Measurements from ENCODE around the gene OR10P1. TPM values are rescaled to one million over a fixed set of nuclear protein-coding genes. Genes with fewer than 3 reads are reported as not detected.

The OR10P1 gene
- total RNA-seq, 8 experiments from 2014 or later = 0.25 to 1.1 (median 0.45) TPM; not detected in 5

DNA sequence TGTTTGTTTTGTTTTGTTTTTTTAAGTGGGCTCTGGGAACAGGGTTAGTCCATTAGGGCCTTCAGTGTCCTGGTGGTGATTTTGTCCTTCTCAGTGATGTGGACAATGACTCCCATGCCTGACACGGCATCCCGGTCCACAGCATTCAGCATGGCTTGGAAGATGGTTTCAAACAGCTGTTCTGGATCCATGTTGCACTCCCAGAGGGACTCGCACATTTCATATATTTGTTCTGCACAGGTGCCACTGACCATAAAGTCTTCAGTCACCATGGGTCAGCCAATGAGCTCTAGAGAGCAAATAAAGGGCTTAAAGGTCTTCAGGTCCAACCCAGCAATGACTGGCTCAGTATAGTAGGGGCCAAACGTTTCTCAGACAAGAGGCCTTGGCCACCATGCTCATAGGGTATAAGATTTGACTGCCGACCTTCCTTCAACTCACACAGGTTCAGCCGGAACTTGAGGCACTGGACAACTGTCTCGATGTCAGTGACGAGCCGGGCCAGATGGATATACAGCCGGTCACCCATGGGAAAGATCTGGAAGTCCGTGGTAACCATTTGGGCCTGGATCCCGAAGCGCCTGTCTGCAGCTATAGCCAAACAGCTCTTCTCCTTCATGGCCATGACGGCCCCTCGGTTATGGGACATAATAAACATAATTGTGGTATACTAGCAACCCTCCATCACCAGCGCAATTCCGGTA is 18.0 kb downstream of the OR10P1 start:
- WGBS, 10 experiments = 48 to 94% (median 89%) methylated on average over 2 to 14 of the region's 17 CpGs; no CpG with 5 or more reads in 2 of the 10 experiments
- ATAC-seq (replicated peaks in 6 of 8) = no peak
- no peak overlapping the region for H3K27ac ChIP-seq
- H3K4me3 ChIP-seq = no peak overlapping the region
- no peaks in the 10 kb centered on the region for H3K4me1 ChIP-seq (replicated peaks in 1 of 2)
- in situ Hi-C loops (cut with MboI; ENCODE audit: low pct_unique_long_range_greater_than_20kb in 2 of 9, low sequenced_read_pairs in 9 of 9, unreplicated experiment in 9 of 9) = no loop called here

DNA sequence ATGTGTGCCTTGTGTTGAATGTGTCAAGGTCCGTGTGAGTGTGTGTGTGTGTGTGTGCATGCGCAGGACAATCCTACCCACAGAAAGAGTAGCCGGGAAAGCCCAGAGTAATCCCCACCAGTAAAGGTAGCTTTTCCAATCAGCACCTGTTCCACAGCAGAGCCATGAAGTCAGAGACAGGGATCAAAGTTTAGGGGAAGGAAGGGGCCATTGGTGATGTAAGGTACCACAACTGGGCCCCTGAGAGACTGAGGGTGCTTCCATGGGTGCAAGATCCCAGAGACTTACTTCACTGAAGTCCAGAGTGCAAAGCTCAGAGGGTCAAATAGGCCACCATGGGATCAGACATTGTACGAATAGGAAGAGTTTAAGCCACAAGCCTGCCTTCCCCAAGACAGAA is 20.5 kb downstream of the OR10P1 start:
- no peaks in the 10 kb centered on the region for H3K4me1 ChIP-seq (replicated peaks in 1 of 2)
- no peak overlapping the region for H3K27ac ChIP-seq
- H3K4me3 ChIP-seq = no peak overlapping the region
- in situ Hi-C loops (cut with MboI; ENCODE audit: low pct_unique_long_range_greater_than_20kb in 2 of 9, low sequenced_read_pairs in 9 of 9, unreplicated experiment in 9 of 9) = no loop called here
- 0 to 76% (median 67%) methylated on average over 1 to 3 of the region's 4 CpGs; no CpG with 5 or more reads in 5 of the 10 experiments for WGBS, 10 experiments
- no peak for ATAC-seq (replicated peaks in 6 of 8)

DNA sequence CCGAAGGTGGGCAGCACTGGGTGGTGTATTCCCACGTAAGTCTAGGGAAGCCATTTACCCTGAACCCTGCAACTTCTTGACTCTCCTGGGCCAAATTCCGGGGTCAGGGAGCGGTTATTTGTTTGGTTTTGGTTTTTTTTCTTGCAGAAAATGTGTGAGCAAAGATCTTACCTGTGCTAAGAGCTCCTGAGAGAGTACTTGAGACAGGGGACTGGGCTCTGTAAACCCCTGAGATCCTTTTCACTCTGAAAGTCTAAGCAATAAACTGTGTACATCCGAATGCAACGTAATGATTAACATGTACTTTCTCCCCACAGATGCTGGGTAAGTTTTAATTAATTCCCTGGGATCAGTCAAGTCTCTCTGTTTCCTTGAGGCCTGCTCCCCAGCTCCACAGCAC is 21.5 kb downstream of the OR10P1 start:
- H3K4me3 ChIP-seq = no peak overlapping the region
- ATAC-seq (replicated peaks in 6 of 8) = no peak
- H3K4me1 ChIP-seq (replicated peaks in 1 of 2) = no peaks in the 10 kb centered on the region
- in situ Hi-C loops (cut with MboI; ENCODE audit: low pct_unique_long_range_greater_than_20kb in 2 of 9, low sequenced_read_pairs in 9 of 9, unreplicated experiment in 9 of 9) = no loop called here
- H3K27ac ChIP-seq = no peak overlapping the region
- 40 to 71% (median 61%) methylated on average over 1 to 6 of the region's 6 CpGs; no CpG with 5 or more reads in 2 of the 10 experiments for WGBS, 10 experiments

DNA sequence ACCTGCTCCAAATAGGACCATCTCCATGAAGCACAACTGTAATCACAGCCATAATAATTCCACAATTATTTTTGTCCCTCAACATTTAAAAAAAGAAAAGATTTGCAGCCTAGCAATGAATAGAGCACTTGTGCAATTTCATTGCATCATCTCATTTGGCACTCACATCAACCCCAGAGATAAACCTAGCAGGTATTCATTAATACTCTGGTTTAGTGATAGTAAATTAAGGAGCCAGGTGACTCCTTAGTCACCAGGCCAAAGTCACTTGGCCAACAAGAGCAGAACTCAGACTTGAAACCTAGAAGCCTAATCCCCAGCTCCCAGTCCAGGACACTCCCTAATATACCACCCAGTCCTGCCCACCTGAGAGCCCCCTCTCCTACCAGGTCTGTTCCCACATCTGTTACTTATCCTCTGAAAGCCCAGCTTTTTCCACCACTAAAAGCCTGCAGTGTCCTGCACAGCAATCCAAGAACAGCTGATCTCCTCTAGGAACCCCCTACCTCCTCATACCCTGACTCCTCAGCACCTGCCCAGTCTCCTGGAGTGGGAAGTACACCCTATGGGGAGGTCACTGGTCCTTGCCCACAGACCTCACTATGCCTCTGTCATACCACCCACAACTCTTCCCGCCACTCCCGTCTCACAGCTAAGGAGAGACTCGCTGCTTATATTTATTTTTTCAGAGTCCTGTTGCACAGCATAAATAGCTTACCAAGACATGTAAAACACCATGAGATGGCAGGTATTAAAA is 22.1 kb downstream of the OR10P1 start:
- in situ Hi-C loops (cut with MboI; ENCODE audit: low pct_unique_long_range_greater_than_20kb in 2 of 9, low sequenced_read_pairs in 9 of 9, unreplicated experiment in 9 of 9) = no loop called here
- Histone ChIP-seq H3K27ac (no peak overlapping the region), H3K4me3 (no peak overlapping the region), H3K4me1 (replicated peaks in 1 of 2) (no peaks in the 10 kb centered on the region)
- 37 to 100% (median 90%) methylated on average over 1 to 3 of the region's 3 CpGs; no CpG with 5 or more reads in 2 of the 10 experiments for WGBS, 10 experiments
- no peak for ATAC-seq (replicated peaks in 6 of 8)

DNA sequence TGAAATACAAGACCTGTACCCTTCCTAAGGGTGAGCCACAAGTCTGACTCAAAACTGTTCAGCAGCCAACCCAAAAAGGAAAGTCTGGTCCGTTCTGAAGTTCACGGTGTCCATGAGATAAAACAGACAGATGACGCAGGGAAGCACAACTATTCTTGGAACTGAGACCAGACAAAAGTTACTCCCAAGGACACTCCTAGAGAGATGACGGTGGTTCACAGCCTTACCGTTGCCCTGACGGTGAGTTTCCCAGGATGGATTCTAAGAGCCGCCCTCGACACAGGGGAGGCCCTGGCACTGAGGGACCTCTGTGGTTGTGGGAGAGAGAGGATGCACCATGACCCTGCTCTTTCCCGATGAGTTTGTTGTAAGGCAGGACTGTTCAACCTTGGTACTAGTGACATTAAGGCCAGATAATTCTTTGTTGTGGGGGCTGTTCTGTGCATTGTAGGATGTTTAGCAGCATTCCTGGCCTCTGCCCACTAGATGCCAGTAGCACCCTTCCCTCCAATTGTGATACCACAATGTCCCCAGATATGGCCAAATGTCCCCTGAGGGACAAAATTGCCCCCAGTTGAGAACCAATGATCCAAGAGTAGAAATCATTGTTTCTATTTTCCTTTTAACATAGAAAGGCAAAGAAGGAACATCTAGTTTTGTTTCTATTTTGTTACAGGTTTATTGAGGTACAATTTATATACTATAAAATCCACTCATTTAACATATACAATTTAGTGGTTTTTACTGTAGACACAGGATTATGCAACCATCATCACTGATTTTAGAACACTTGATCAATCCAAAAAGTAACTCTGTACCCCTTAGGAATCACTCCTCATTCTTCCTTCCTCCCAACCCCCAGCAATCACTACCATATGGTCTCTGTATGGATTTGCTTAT is 23.0 kb downstream of the OR10P1 start:
- in situ Hi-C loops (cut with MboI; ENCODE audit: low pct_unique_long_range_greater_than_20kb in 2 of 9, low sequenced_read_pairs in 9 of 9, unreplicated experiment in 9 of 9) = no loop called here
- no peak overlapping the region for H3K4me3 ChIP-seq
- H3K4me1 ChIP-seq (replicated peaks in 1 of 2) = no peaks in the 10 kb centered on the region
- 15 to 90% (median 60%) methylated on average over 1 to 8 of the region's 9 CpGs; no CpG with 5 or more reads in 1 of the 10 experiments for WGBS, 10 experiments
- no peak overlapping the region for H3K27ac ChIP-seq
- ATAC-seq (replicated peaks in 6 of 8) = peak in 5 of 8 experiments; percentile 36 to 74 (median 57)

DNA sequence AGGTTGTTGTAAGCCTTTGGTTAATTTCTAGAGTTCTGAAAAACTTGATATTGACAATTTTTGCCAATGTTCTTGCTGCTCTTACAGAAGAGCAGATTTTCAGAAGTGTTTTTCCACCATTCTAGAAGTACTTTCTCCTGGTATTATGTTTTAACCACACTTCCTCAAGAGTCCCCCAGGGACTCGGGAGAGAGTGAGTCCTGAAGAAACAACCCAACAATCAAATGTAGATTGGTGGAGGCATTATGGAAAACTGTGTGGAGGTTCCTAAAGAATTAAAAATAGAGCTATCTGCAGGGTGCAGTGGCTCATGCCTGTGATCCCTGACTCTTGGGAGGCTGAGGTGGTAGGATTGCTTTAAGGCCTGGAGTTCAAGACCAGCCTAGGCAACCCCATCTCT is 26.7 kb downstream of the OR10P1 start:
- WGBS, 10 experiments = 0 to 63% (median 48%) methylated on average over 1 of the region's 1 CpG; no CpG with 5 or more reads in 2 of the 10 experiments
- no peak for ATAC-seq (replicated peaks in 6 of 8)
- Histone ChIP-seq H3K4me1 (replicated peaks in 1 of 2) (no peaks in the 10 kb centered on the region), H3K27ac (no peak overlapping the region), H3K4me3 (no peak overlapping the region)
- in situ Hi-C loops (cut with MboI; ENCODE audit: low pct_unique_long_range_greater_than_20kb in 2 of 9, low sequenced_read_pairs in 9 of 9, unreplicated experiment in 9 of 9) = no loop called here

DNA sequence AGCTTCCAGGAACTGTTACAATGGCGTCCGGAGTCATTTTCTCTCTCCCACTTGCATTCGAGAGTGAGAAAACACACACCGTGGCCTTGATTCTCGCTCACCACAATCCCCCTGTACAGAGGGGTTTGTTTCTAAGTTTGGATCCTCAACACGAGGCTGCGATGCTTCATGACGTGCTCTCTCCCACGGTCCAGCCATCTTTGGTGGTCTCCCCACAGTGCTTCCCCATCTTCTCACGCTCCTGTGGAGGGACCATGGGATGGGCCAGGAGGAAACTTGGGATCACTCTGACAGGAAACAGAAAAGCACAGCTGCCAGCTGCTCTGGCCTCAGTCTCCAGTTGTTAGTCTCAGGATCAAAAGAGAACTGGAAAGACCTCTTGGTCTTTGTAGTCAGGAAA is 28.1 kb downstream of the OR10P1 start:
- no peak for ATAC-seq (replicated peaks in 6 of 8)
- Histone ChIP-seq H3K4me3 (no peak overlapping the region), H3K4me1 (replicated peaks in 1 of 2) (no peaks in the 10 kb centered on the region), H3K27ac (no peak overlapping the region)
- in situ Hi-C loops (cut with MboI; ENCODE audit: low pct_unique_long_range_greater_than_20kb in 2 of 9, low sequenced_read_pairs in 9 of 9, unreplicated experiment in 9 of 9) = no loop called here
- WGBS, 10 experiments = 76 to 100% (median 93%) methylated on average over 1 to 10 of the region's 10 CpGs; no CpG with 5 or more reads in 5 of the 10 experiments

DNA sequence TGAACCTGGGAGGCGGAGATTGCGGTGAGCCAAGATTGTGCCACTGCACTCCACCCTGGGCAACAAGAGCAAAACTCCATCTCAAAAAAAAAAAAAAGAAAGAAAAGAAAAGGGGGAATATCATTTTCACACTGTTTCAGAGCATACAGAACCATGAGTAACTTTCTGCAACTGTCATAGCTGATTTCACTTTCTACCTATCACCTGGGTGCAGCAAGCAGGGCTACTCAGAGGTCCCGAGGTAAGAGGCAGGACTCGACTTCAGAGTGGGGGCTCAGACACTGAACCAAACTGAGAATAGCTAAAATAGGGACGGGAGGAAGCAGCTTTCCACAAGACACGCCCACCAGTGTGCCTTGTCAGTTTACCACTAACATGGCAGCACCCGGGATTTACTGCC is 29.8 kb downstream of the OR10P1 start:
- in situ Hi-C loops (cut with MboI; ENCODE audit: low pct_unique_long_range_greater_than_20kb in 2 of 9, low sequenced_read_pairs in 9 of 9, unreplicated experiment in 9 of 9) = no loop called here
- 63 to 100% (median 84%) methylated on average over 2 to 6 of the region's 7 CpGs; no CpG with 5 or more reads in 6 of the 10 experiments for WGBS, 10 experiments
- no peak overlapping the region for H3K4me3 ChIP-seq
- ATAC-seq (replicated peaks in 6 of 8) = no peak
- H3K27ac ChIP-seq = no peak overlapping the region
- no peaks in the 10 kb centered on the region for H3K4me1 ChIP-seq (replicated peaks in 1 of 2)

DNA sequence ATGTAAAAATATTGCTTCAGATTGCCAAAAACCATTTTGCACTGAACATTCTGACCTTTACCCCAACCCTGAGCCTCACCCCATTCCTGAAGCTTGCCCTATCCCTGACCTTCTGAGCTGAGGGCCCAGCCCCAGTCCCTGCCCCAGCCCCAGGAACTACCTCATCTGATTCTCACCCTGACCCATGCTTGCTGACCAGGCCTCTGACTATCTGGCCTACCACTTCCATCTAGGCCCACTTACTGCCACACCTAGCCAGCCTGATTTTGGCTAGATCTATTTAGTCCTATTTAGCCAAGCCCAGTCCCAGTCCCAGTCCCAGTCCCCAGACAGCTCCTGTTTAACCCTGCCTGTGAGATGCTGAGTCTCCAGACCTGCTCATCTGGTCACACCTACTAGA is 33.6 kb downstream of the OR10P1 start:
- in situ Hi-C loops (cut with MboI; ENCODE audit: low pct_unique_long_range_greater_than_20kb in 2 of 9, low sequenced_read_pairs in 9 of 9, unreplicated experiment in 9 of 9) = no loop called here
- peak in 2 of 8 experiments; percentile 54 to 89 for ATAC-seq (replicated peaks in 6 of 8)
- Histone ChIP-seq H3K27ac (no peak overlapping the region), H3K4me3 (no peak overlapping the region), H3K4me1 (replicated peaks in 1 of 2) (no peaks in the 10 kb centered on the region)

DNA sequence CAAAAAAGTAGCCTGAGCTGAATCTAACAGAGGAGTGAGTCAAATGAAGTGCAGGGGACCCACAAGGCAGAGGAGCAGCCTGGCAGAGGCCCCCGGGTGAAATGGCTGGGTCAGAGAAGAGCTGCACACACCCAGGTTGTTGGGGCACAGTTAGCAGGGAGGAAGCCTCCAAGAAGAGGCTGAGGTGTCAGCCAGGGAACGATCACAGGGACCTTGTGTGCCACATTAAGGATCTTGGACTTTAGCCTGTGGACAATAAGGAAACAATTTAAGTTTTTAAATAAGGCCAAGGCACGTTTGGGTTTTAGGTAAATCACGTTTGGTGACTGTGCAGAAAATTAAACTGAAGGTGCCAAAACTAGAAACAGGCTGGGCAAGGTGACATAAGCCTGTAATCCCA is 35.1 kb downstream of the OR10P1 start:
- in situ Hi-C loops (cut with MboI; ENCODE audit: low pct_unique_long_range_greater_than_20kb in 2 of 9, low sequenced_read_pairs in 9 of 9, unreplicated experiment in 9 of 9) = no loop called here
- no peak overlapping the region for H3K4me3 ChIP-seq
- no peak overlapping the region for H3K27ac ChIP-seq
- ATAC-seq (replicated peaks in 6 of 8) = no peak
- no peaks in the 10 kb centered on the region for H3K4me1 ChIP-seq (replicated peaks in 1 of 2)
- 0 to 73% (median 50%) methylated on average over 1 to 4 of the region's 4 CpGs; no CpG with 5 or more reads in 1 of the 10 experiments for whole genome bisulfite sequencing, 10 experiments

DNA sequence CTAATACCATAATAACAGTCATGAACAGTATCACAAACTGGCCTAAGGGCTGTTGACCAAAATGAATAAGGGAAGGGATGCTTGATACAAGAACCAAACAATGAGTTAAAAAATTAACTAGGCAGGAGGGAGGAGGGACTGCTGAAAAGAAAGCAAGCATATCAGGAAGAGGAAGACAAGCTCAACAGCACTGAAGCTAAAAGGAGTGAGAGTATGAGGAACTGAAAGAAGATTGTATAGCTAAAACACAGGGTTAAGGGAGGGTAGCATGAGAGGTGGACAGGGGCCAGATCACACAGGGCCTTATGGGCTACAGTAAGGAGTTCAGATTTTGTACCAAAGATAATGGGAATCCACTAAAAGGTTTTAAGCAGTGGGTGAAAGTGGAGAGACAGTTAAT is 36.9 kb downstream of the OR10P1 start:
- Histone ChIP-seq H3K4me1 (replicated peaks in 1 of 2) (no peaks in the 10 kb centered on the region), H3K4me3 (no peak overlapping the region)

DNA sequence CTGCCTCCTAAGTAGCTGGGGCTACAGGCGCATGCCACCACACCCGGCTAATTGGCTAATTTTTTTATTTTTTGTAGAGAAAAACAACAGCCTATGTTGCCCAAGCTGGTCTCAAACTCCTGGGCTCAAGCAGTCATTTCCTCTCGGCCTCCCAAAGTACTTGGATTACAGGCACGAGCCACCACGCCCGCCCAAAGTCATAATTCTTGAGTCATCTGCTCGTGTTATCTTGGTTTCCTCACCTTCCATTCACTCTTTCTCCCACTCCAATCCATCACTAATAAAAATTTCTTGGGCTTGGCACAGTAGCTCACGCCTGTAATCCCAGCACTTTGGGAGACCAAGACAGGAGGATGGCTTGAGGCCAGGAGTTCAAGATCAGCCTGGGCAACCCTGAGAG is 39.0 kb downstream of the OR10P1 start:
- Histone ChIP-seq H3K27ac (no peak overlapping the region), H3K4me1 (replicated peaks in 1 of 2) (no peaks in the 10 kb centered on the region), H3K4me3 (no peak overlapping the region)
- in situ Hi-C loops (cut with MboI; ENCODE audit: low pct_unique_long_range_greater_than_20kb in 2 of 9, low sequenced_read_pairs in 9 of 9, unreplicated experiment in 9 of 9) = no loop called here
- ATAC-seq (replicated peaks in 6 of 8) = no peak
- WGBS, 10 experiments = 65 to 100% (median 82%) methylated on average over 1 to 7 of the region's 8 CpGs; no CpG with 5 or more reads in 2 of the 10 experiments

More for the DNA sequence above, 36.9 kb downstream of the OR10P1 start:
- in situ Hi-C loops (cut with MboI; ENCODE audit: low pct_unique_long_range_greater_than_20kb in 2 of 9, low sequenced_read_pairs in 9 of 9, unreplicated experiment in 9 of 9) = no loop called here
- no peak overlapping the region for H3K27ac ChIP-seq
- no peak for ATAC-seq (replicated peaks in 6 of 8)

DNA sequence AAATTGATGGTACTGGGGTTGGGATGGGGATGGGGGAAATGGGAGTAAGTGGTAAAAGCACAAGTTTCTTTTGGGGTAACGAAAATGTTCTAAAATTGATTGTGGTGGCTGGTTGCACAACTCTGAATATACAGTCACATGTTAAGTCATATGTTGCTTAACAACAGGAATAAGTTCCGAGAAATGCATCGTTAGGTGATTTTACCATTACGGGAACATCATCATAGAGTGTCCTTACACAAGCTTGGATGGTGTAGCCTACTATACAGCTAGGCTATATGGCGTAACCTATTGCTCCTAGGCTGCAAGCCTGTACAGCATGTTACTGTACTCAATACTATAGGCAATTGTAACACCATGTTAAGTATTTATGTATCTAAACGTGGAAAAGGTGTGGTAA is 40.0 kb downstream of the OR10P1 start:
- Histone ChIP-seq H3K4me1 (replicated peaks in 1 of 2) (no peaks in the 10 kb centered on the region), H3K27ac (no peak overlapping the region), H3K4me3 (no peak overlapping the region)
- no peak for ATAC-seq (replicated peaks in 6 of 8)
- in situ Hi-C loops (cut with MboI; ENCODE audit: low pct_unique_long_range_greater_than_20kb in 2 of 9, low sequenced_read_pairs in 9 of 9, unreplicated experiment in 9 of 9) = no loop called here
- WGBS, 10 experiments = 35 to 85% (median 57%) methylated on average over 4 to 6 of the region's 6 CpGs; no CpG with 5 or more reads in 1 of the 10 experiments

Data from motor neuron (in vitro differentiated cells).